GM23248 (cell line): ENCODE results near the gene KIAA1614.
"Not testable (repeated sequence)": the region's sequence is repeated elsewhere in the genome, so short reads cannot be mapped to it uniquely, and the experiment has no call there.

Source experiments
- EZH2 ChIP-seq: fragments of 200-600 bp; sonication (generic); IDR thresholded peaks from 2 replicates; pipeline ENCODE4 v1.6.1; 2018; ENCODE audit warnings: antibody characterized with exemption, mild to moderate bottlenecking; ENCODE audit not compliant: insufficient read depth, poor library complexity, severe bottlenecking
- EZH2phosphoT487 ChIP-seq: fragments of 200-600 bp; sonication (generic); IDR thresholded peaks from 2 replicates; pipeline ENCODE4 v1.6.1; 2018; ENCODE audit warnings: antibody characterized with exemption, moderate library complexity, mild to moderate bottlenecking, low read depth; ENCODE audit not compliant: insufficient read depth

DNA sequence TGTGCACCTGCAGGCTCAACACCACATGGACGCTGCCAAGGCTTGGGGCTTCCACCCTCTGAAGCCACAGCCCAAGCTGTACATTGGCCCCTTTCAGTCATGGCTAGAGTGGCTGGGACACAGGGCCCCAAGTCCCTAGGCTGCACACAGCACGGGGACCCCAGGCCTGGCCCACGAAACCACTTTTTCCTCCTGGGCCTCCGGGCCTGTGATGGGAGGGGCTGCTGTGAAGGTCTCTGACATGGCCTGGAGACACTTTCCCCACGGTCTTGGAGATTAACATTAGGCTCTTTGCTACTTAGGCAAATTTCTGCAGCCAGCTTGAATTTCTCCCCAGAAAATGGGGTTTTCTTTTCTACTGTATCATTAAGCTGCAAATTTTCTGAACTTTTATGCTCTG, 46.9 kb downstream of the KIAA1614 start:
- TF ChIP-seq EZH2, EZH2phosphoT487: not testable (repeated sequence)
